HepG2 (cell line): Measurements from ENCODE around the gene NELFB. TPM values are rescaled to one million over a fixed set of nuclear protein-coding genes. Genes with fewer than 3 reads are reported as not detected.

Experiments
- ATM ChIP-seq: fragments of 450-650 bp; IDR thresholded peaks from 2 replicates; pipeline ENCODE4 v1.7.1; 2017; ENCODE audit warnings: mild to moderate bottlenecking, borderline replicate concordance
- BHLHE40 ChIP-seq: IDR thresholded peaks from 2 replicates; pipeline ENCODE4 v1.6.1; 2011; ENCODE audit warnings: low read length, improper control_type of control experiment
- BORCS8-MEF2B ChIP-seq: sonication (generic); formaldehyde crosslinking; IDR thresholded peaks from 2 replicates; pipeline ENCODE4 v1.8.0; 2022; ENCODE audit warnings: mild to moderate bottlenecking, missing genetic modification reagents
- CAMTA2 ChIP-seq: sonication (generic); formaldehyde crosslinking; IDR thresholded peaks from 2 replicates; pipeline ENCODE4 v1.4.0; 2020; ENCODE audit warnings: mild to moderate bottlenecking, missing genetic modification reagents, borderline replicate concordance
- GLI4 ChIP-seq: sonication (generic); formaldehyde crosslinking; IDR thresholded peaks from 2 replicates; pipeline ENCODE4 v1.5.1; 2020; ENCODE audit warnings: missing genetic modification reagents, mild to moderate bottlenecking, moderate library complexity, borderline replicate concordance
- GZF1 ChIP-seq: sonication (generic); formaldehyde crosslinking; IDR thresholded peaks from 2 replicates; pipeline ENCODE4 v1.5.1; 2020; ENCODE audit warnings: mild to moderate bottlenecking, missing genetic modification reagents
- HNF4G ChIP-seq, 2 experiments: sonication (generic) in 1 of 2; formaldehyde crosslinking in 1 of 2; IDR thresholded peaks; 2 replicates each; pipeline versions ENCODE4 v1.4.0 to v1.6.1; 2011 to 2020; ENCODE audit warnings: borderline replicate concordance in 2 of 2, low read depth in 2 of 2, mild to moderate bottlenecking in 2 of 2, low read length in 1 of 2, missing genetic modification reagents in 1 of 2, moderate library complexity in 1 of 2
- IRF1 ChIP-seq: sonication (generic); formaldehyde crosslinking; IDR thresholded peaks from 2 replicates; pipeline ENCODE4 v1.4.0; 2020; ENCODE audit warnings: low read depth, mild to moderate bottlenecking, missing genetic modification reagents
- NFE2L1 ChIP-seq: sonication (generic); formaldehyde crosslinking; IDR thresholded peaks from 2 replicates; pipeline ENCODE4 v1.4.0; 2020; ENCODE audit warnings: missing genetic modification reagents, mild to moderate bottlenecking, borderline replicate concordance
- PHF8 ChIP-seq: sonication (generic); formaldehyde crosslinking; IDR thresholded peaks from 2 replicates; pipeline ENCODE4 v1.5.0; 2020; ENCODE audit warnings: missing genetic modification reagents
- REPIN1 ChIP-seq: sonication (generic); formaldehyde crosslinking; IDR thresholded peaks from 2 replicates; pipeline ENCODE4 v1.8.0; 2022; ENCODE audit warnings: missing genetic modification reagents, low read depth, mild to moderate bottlenecking, borderline replicate concordance
- SAP130 ChIP-seq: IDR thresholded peaks from 2 replicates; pipeline ENCODE4 v1.6.1; 2016; ENCODE audit warnings: low read depth
- THAP11 ChIP-seq: IDR thresholded peaks from 2 replicates; pipeline ENCODE4 v1.6.1; 2016; ENCODE audit warnings: missing biosample characterization, missing genetic modification reagents
- THAP9 ChIP-seq: sonication (generic); formaldehyde crosslinking; IDR thresholded peaks from 2 replicates; pipeline ENCODE4; 2020; ENCODE audit warnings: missing genetic modification reagents, mild to moderate bottlenecking, borderline replicate concordance
- TOPORS ChIP-seq: sonication (generic); formaldehyde crosslinking; IDR thresholded peaks from 2 replicates; pipeline ENCODE4 v1.8.0; 2023; ENCODE audit warnings: mild to moderate bottlenecking, missing genetic modification reagents
- ZBTB7A ChIP-seq: sonication (generic); formaldehyde crosslinking; IDR thresholded peaks from 2 replicates; pipeline ENCODE4 v1.8.0; 2022; ENCODE audit warnings: mild to moderate bottlenecking, missing genetic modification reagents
- ZNF136 ChIP-seq: sonication (generic); formaldehyde crosslinking; IDR thresholded peaks from 2 replicates; pipeline ENCODE4 v1.8.1; 2022; ENCODE audit warnings: low read depth, mild to moderate bottlenecking, moderate library complexity, missing genetic modification reagents
- ZNF33B ChIP-seq: sonication (generic); formaldehyde crosslinking; IDR thresholded peaks from 2 replicates; pipeline ENCODE4 v1.5.1; 2020; ENCODE audit warnings: mild to moderate bottlenecking, missing genetic modification reagents
- ZNF607 ChIP-seq: sonication (generic); formaldehyde crosslinking; IDR thresholded peaks from 2 replicates; pipeline ENCODE4 v1.5.1; 2020; ENCODE audit warnings: missing genetic modification reagents, mild to moderate bottlenecking, borderline replicate concordance
- ZNF841 ChIP-seq: sonication (generic); formaldehyde crosslinking; IDR thresholded peaks from 2 replicates; pipeline ENCODE4 v1.8.1; 2023; ENCODE audit warnings: missing genetic modification reagents, borderline replicate concordance
- ZNF891 ChIP-seq: sonication (generic); formaldehyde crosslinking; IDR thresholded peaks from 2 replicates; pipeline ENCODE4 v1.5.0; 2020; ENCODE audit warnings: mild to moderate bottlenecking, missing genetic modification reagents
- polyA plus RNA-seq, 8 experiments: library from polyadenylated mRNA; depleted of rRNA in 3 of 8; stranded (reverse) in 7 of 8; unstranded in 1 of 8; fragments of >200 nt; fragmentation: Illumina TruSeq in 4 of 8; extraction: Trizol in 4 of 8; gene quantifications; 2 replicates each; pipeline versions ENCODE4 v1.2.1 to v1.2.3, GENCODE V29; 2011 to 2016; ENCODE audit warnings: low read depth in 4 of 8, missing spikeins in 1 of 8, mixed read lengths in 1 of 8; ENCODE audit not compliant: insufficient read depth in 1 of 8
- total RNA-seq, 5 experiments: library from RNA; depleted of rRNA; stranded (reverse); fragments of >200 nt; fragmentation: Illumina TruSeq; extraction: Trizol; gene quantifications; 2 replicates each; pipeline ENCODE4 v1.2.3, GENCODE V29; 2016; ENCODE audit warnings: low read depth in 1 of 5

NELFB gene
- total and polyA plus RNA-seq, 2 of the 13 experiments (the other 11 are each of a cell fraction or from before 2014, with no cell fraction given): 26.5 to 45.8 TPM

GRCh38 chr9:137240841-137241489 is 14.2 kb upstream of the NELFB start, which contains the start of gene TUBB4B (continued):
- 0 out of 2 replicates have a peak, but pooled peaks have one; percentile 10 for TF ChIP-seq THAP9 (CRISPR knock-in tag)
- peak; percentile 81 for TF ChIP-seq BORCS8-MEF2B
- peak; percentile 77; the same call in 1 of the 2 replicates for TF ChIP-seq THAP11 (CRISPR knock-in tag)
- peak; percentile 54 for TF ChIP-seq REPIN1
- TF ChIP-seq ZNF33B (CRISPR knock-in tag): peak; percentile 69; the same call in 1 of the 2 replicates
- TF ChIP-seq TOPORS: no peak
- no peak; the same call in 1 of the 2 replicates for TF ChIP-seq GLI4 (CRISPR knock-in tag)
- no peak; the same call in 1 of the 2 replicates for TF ChIP-seq PHF8 (CRISPR knock-in tag)
- no peak; the same call in 1 of the 2 replicates for TF ChIP-seq BHLHE40
- no peak for TF ChIP-seq NFE2L1 (CRISPR knock-in tag)
- peak; percentile 7; the same call in 1 of the 2 replicates for TF ChIP-seq HNF4G (IDR thresholded peaks at IDR 0.05; ENCODE audit: borderline replicate concordance, low read depth, low read length)
- TF ChIP-seq HNF4G (CRISPR knock-in tag; IDR thresholded peaks at IDR 0.05; ENCODE audit: borderline replicate concordance, low read depth): no peak
- TF ChIP-seq ZNF136: no peak
- TF ChIP-seq GZF1 (CRISPR knock-in tag): 0 out of 2 replicates have a peak, but pooled peaks have one; percentile 43
- TF ChIP-seq ZNF607 (CRISPR knock-in tag): peak; percentile 93
- peak; percentile 54 for TF ChIP-seq SAP130 (CRISPR knock-in tag)
- no peak for TF ChIP-seq ATM
- TF ChIP-seq ZBTB7A (CRISPR knock-in tag): no peak
- no peak for TF ChIP-seq IRF1
- peak; percentile 81; the same call in 1 of the 2 replicates for TF ChIP-seq ZNF891
- TF ChIP-seq ZNF841 (CRISPR knock-in tag): peak; percentile 22; the same call in 1 of the 2 replicates
- no peak for TF ChIP-seq CAMTA2 (CRISPR knock-in tag)
